Mononuclear cell (primary cell): ENCODE results near the gene LSM3. TPM values are rescaled to one million over a fixed set of nuclear protein-coding genes. Genes with fewer than 3 reads are reported as not detected.

Experiments used
- H3K27me3 ChIP-seq: 2 replicates; pipeline ENCODE4 v1.6.0; 2011; ENCODE audit warnings: low read length, control low read depth; ENCODE audit not compliant: insufficient read depth
- H3K4me1 ChIP-seq: 2 replicates; pipeline ENCODE4 v1.5.1; 2011; ENCODE audit warnings: mild to moderate bottlenecking, low read length, control low read depth; ENCODE audit not compliant: insufficient read depth
- H3K4me3 ChIP-seq: 2 replicates; pipeline ENCODE4 v1.5.1; 2011; ENCODE audit warnings: mild to moderate bottlenecking, low read length, moderate library complexity
- H3K9me3 ChIP-seq: 2 replicates; pipeline ENCODE4 v1.5.1; 2011; ENCODE audit warnings: low read depth, mild to moderate bottlenecking, control low read depth, low read length
- total RNA-seq: library from RNA; depleted of rRNA; stranded (reverse); fragments of >200 nt; gene quantifications from one replicate; pipeline ENCODE4 v1.2.3, GENCODE V29; 2012

LSM3 gene
- total RNA-seq, 1 donor = 7.1 TPM

- no peaks in the 10 kb centered on the region for H3K4me1 ChIP-seq
- H3K9me3 ChIP-seq = no peaks in the 10 kb centered on the region
- H3K27me3 ChIP-seq = no peaks in the 10 kb centered on the region
- H3K4me3 ChIP-seq = no peak overlapping the region
These were observed 9.6 kb downstream of the LSM3 start for GRCh38 chr3:14188041-14188754.

GRCh38 chr3:14194865-14195264 lies 16.2 kb downstream of the LSM3 start:
- Histone ChIP-seq H3K4me3 (no peak overlapping the region), H3K4me1 (no peaks in the 10 kb centered on the region), H3K27me3 (no peaks in the 10 kb centered on the region), H3K9me3 (no peaks in the 10 kb centered on the region)

GRCh38 chr3:14199641-14200040 lies 21.0 kb downstream of the LSM3 start:
- no peak overlapping the region for H3K4me3 ChIP-seq
- no peaks in the 10 kb centered on the region for H3K4me1 ChIP-seq
- H3K27me3 ChIP-seq = no peaks in the 10 kb centered on the region
- H3K9me3 ChIP-seq = no peaks in the 10 kb centered on the region

GRCh38 chr3:14200276-14200675 lies 21.7 kb downstream of the LSM3 start:
- Histone ChIP-seq H3K9me3 (no peaks in the 10 kb centered on the region), H3K4me1 (peaks cover 4% of the 10 kb centered on the region), H3K4me3 (no peak overlapping the region), H3K27me3 (no peaks in the 10 kb centered on the region)

GRCh38 chr3:14200841-14201240 lies 22.2 kb downstream of the LSM3 start:
- H3K4me3 ChIP-seq = no peak overlapping the region
- H3K9me3 ChIP-seq = no peaks in the 10 kb centered on the region
- H3K27me3 ChIP-seq = no peaks in the 10 kb centered on the region
- peaks cover 4% of the 10 kb centered on the region for H3K4me1 ChIP-seq

- no peaks in the 10 kb centered on the region for H3K9me3 ChIP-seq
- peaks cover 4% of the 10 kb centered on the region for H3K4me1 ChIP-seq
- no peak overlapping the region for H3K4me3 ChIP-seq
- H3K27me3 ChIP-seq = no peaks in the 10 kb centered on the region
These were observed 23.5 kb downstream of the LSM3 start for GRCh38 chr3:14201940-14202684.

- H3K4me1 ChIP-seq = peaks cover 4% of the 10 kb centered on the region
- H3K9me3 ChIP-seq = no peaks in the 10 kb centered on the region
- no peaks in the 10 kb centered on the region for H3K27me3 ChIP-seq
- H3K4me3 ChIP-seq = no peak overlapping the region
These were observed 24.4 kb downstream of the LSM3 start for GRCh38 chr3:14202874-14203520.

GRCh38 chr3:14203521-14204079 lies 25.0 kb downstream of the LSM3 start:
- no peaks in the 10 kb centered on the region for H3K27me3 ChIP-seq
- H3K4me1 ChIP-seq = peaks cover 4% of the 10 kb centered on the region
- H3K9me3 ChIP-seq = no peaks in the 10 kb centered on the region
- no peak overlapping the region for H3K4me3 ChIP-seq

GRCh38 chr3:14204515-14205284 lies 26.1 kb downstream of the LSM3 start:
- Histone ChIP-seq H3K9me3 (no peaks in the 10 kb centered on the region), H3K27me3 (no peaks in the 10 kb centered on the region), H3K4me1 (peaks cover 4% of the 10 kb centered on the region), H3K4me3 (no peak overlapping the region)

- Histone ChIP-seq H3K4me1 (peaks cover 4% of the 10 kb centered on the region), H3K9me3 (no peaks in the 10 kb centered on the region), H3K27me3 (no peaks in the 10 kb centered on the region), H3K4me3 (no peak overlapping the region)
These were observed 28.0 kb downstream of the LSM3 start for GRCh38 chr3:14206548-14207177.

GRCh38 chr3:14208168-14208567 lies 29.6 kb downstream of the LSM3 start:
- Histone ChIP-seq H3K4me3 (no peak overlapping the region), H3K4me1 (peaks cover 4% of the 10 kb centered on the region), H3K9me3 (no peaks in the 10 kb centered on the region), H3K27me3 (no peaks in the 10 kb centered on the region)

- peaks cover 4% of the 10 kb centered on the region for H3K4me1 ChIP-seq
- H3K9me3 ChIP-seq = no peaks in the 10 kb centered on the region
- H3K27me3 ChIP-seq = no peaks in the 10 kb centered on the region
- H3K4me3 ChIP-seq = no peak overlapping the region
These were observed 30.4 kb downstream of the LSM3 start for GRCh38 chr3:14208977-14209394.

GRCh38 chr3:14209581-14210289 lies 31.1 kb downstream of the LSM3 start:
- H3K9me3 ChIP-seq = no peaks in the 10 kb centered on the region
- no peaks in the 10 kb centered on the region for H3K27me3 ChIP-seq
- no peak overlapping the region for H3K4me3 ChIP-seq
- peaks cover 4% of the 10 kb centered on the region for H3K4me1 ChIP-seq

GRCh38 chr3:14210290-14210688 lies 31.7 kb downstream of the LSM3 start:
- no peaks in the 10 kb centered on the region for H3K27me3 ChIP-seq
- H3K4me1 ChIP-seq = no peaks in the 10 kb centered on the region
- H3K9me3 ChIP-seq = no peaks in the 10 kb centered on the region
- no peak overlapping the region for H3K4me3 ChIP-seq
